Measurements from ENCODE around the gene TAS2R60.
A peak's percentile ranks its signal among the peaks of the same experiment; 100 is the strongest.
"Not testable (repeated sequence)": the region's sequence is repeated elsewhere in the genome, so short reads cannot be mapped to it uniquely, and the experiment has no call there.

Gene TAS2R60

GRCh38 chr7:143413123-143413522 is 30.1 kb upstream of the TAS2R60 start:
- H3K4me3 ChIP-seq (ENCODE audit: control insufficient read depth, low read depth, low read length) = no peak overlapping the region
- no peak for TF ChIP-seq CTCF (IDR thresholded peaks at IDR 0.05; ENCODE audit: control insufficient read depth, insufficient read depth, low read depth, low read length, missing control alignments)
- DNase-seq (ENCODE audit: low read depth) = no peak

DNA sequence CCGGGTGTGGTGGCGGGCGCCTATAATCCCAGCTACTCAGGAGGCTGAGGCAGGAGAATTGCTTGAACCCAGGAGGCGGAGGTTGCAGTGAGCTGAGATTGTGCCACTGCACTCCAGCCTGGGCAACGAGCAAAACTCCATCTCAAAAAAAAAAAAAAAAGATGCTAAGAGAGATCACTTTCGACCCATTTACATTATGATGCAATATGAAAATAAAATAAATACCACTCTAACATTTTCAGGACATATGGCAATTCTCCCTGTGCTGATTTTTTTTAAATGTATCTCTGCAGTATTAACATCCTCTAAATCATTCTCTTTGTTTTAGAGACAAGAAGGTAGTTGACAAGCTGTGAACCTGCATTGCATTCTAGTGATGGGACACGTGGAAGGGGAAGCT is 28.0 kb upstream of the TAS2R60 start:
- not testable (repeated sequence) for DNase-seq (ENCODE audit: low read depth); H3K4me3 ChIP-seq (ENCODE audit: control insufficient read depth, low read depth, low read length)

GRCh38 chr7:143415742-143416397 is 27.4 kb upstream of the TAS2R60 start:
- DNase-seq (ENCODE audit: low read depth) = no peak
- TF ChIP-seq CTCF (IDR thresholded peaks at IDR 0.05; ENCODE audit: control insufficient read depth, insufficient read depth, low read depth, low read length, missing control alignments) = no peak
- H3K4me3 ChIP-seq (ENCODE audit: control insufficient read depth, low read depth, low read length) = no peak overlapping the region

GRCh38 chr7:143416565-143417149 is 26.6 kb upstream of the TAS2R60 start:
- DNase-seq (ENCODE audit: low read depth) = no peak
- peak; percentile 70 for TF ChIP-seq CTCF (IDR thresholded peaks at IDR 0.05; ENCODE audit: control insufficient read depth, insufficient read depth, low read depth, low read length, missing control alignments)
- H3K4me3 ChIP-seq (ENCODE audit: control insufficient read depth, low read depth, low read length) = no peak overlapping the region

- TF ChIP-seq CTCF (IDR thresholded peaks at IDR 0.05; ENCODE audit: control insufficient read depth, insufficient read depth, low read depth, low read length, missing control alignments) = no peak
- DNase-seq (ENCODE audit: low read depth) = no peak
- H3K4me3 ChIP-seq (ENCODE audit: control insufficient read depth, low read depth, low read length) = no peak overlapping the region
Observed at GRCh38 chr7:143417734-143418383, 25.4 kb upstream of the TAS2R60 start.

DNA sequence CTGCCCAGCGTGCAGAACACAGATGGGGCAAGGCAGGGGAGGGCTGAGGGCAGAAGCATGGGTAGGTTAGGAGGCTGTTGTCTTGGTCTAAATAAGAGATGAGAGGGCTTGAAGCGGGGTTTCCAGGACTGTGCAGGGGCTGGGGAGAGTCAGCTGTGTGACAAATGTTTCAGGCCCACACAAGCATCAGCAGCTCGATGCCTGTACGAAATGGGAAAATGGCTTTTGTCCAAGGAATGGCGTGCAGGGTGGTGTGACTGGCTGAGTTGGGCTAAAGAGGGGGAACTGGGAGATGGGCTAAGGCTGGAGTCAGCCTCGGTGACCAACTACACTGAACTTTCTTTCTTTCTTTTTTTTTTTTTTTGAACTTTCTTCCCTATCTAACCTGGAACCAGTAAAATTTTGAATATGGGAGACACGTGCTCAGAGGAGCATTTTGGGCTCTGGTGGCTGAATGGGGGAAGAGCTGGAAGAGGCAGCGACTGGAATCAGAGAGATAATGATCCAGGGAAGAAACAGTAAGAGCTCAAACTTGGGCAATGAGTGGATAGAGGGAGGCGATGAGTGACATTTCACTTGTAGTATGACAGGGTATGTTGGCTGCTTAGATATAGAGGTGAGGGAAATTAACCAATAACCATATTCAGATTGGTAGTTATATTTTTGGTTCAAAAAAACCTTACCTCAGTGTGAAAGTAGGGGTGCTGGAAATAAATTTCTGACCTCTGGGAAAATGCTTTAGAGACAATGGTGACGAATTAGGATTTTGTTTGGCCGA is 24.4 kb upstream of the TAS2R60 start:
- no peak for DNase-seq (ENCODE audit: low read depth)
- no peak for TF ChIP-seq CTCF (IDR thresholded peaks at IDR 0.05; ENCODE audit: control insufficient read depth, insufficient read depth, low read depth, low read length, missing control alignments)
- no peak overlapping the region for H3K4me3 ChIP-seq (ENCODE audit: control insufficient read depth, low read depth, low read length)

- H3K4me3 ChIP-seq (ENCODE audit: control insufficient read depth, low read depth, low read length) = no peak overlapping the region
- no peak for TF ChIP-seq CTCF (IDR thresholded peaks at IDR 0.05; ENCODE audit: control insufficient read depth, insufficient read depth, low read depth, low read length, missing control alignments)
- no peak for DNase-seq (ENCODE audit: low read depth)
Observed at GRCh38 chr7:143419880-143420279, 23.4 kb upstream of the TAS2R60 start.

DNA sequence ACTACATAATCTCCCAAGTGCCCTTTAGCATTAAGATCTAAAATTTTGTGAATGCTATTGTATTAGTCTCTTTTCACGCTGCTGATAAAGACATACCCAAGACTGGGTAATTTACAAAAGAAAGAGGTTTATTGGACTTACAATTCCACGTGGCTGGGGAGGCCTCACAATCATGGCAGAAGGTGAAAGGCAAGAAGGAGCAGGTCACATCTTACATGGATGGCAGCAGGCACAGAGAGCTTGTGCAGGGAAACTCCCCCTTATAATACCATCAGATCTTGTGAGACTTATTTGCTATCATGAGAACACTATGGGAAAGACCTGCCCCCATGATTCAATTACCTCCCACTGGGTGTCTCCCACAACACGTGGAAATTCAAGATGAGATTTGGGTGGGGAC is 22.6 kb upstream of the TAS2R60 start:
- DNase-seq (ENCODE audit: low read depth); H3K4me3 ChIP-seq (ENCODE audit: control insufficient read depth, low read depth, low read length): not testable (repeated sequence)

Data from AG09309 (cell line).